Fibroblast of skin of left biceps (primary cell): Measurements from ENCODE around the gene GRAMD2B.
"Not testable (repeated sequence)": the region's sequence is repeated elsewhere in the genome, so short reads cannot be mapped to it uniquely, and the experiment has no call there.

ENCODE experiments used
- DNase-seq, 2 experiments: peaks; one replicate each; pipeline ENCODE4 v3.0.0-alpha.2; 2013; ENCODE audit warnings: low read depth in 2 of 2

The GRAMD2B gene

GRCh38 chr5:126422994-126423788 lies at the start of gene GRAMD2B:
Gene GRAMD2B, plus strand, starts transcription at chr5:126423409. Its CDS starts 198 bp downstream, at chr5:126423607.
- DNase-seq, result peak; percentile 62 to 69

GRCh38 chr5:126374109-126374416 lies 49.1 kb upstream of the GRAMD2B start:
- no peak for DNase-seq

GRCh38 chr5:126376443-126376842 lies 46.8 kb upstream of the GRAMD2B start:
- DNase-seq, result no peak

- DNase-seq, result no peak
Observed at GRCh38 chr5:126377424-126377823, 45.8 kb upstream of the GRAMD2B start.

- not testable (repeated sequence) for DNase-seq
Observed at GRCh38 chr5:126380316-126380715, 42.9 kb upstream of the GRAMD2B start.

DNA sequence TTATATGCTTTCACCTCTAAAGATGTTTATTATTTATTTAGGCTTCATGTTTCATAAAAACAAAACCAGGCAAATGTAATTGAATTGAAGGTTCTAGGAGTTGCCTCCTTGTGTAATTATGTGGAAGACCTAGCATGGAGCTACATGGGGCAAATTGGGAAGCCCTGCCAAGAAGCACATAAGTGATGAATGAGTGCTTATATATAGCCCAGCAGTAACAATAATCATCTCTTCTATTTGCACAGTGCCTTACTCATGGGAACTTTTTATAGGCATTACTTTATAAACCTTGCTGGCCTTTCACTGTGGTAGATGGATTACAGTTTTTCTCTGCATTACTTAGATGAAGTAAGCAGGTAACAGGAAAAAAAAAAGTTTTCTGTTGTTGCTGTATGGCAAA lies 40.0 kb upstream of the GRAMD2B start:
- no peak for DNase-seq

- DNase-seq, result no peak
Observed at GRCh38 chr5:126383776-126384175, 39.4 kb upstream of the GRAMD2B start.

DNA sequence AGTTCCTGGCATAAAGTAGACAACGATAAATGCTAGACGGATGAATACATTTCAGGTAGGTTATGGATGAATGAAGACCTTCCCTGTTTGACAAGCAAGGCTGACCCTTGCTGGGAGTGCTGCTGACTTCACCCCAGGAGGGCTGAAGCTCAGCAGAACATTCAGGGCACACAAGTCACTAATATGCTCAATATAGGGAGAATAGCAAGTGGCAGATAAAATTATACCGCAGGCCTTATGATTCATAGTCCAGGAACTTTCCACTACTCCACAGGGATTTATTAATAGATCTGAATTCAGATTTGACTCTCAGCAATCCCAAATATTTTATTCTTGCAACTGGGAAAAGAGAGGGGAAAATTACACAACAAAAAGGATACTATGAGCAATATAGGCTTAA lies 38.2 kb upstream of the GRAMD2B start:
- peak; percentile 80 to 81 for DNase-seq

GRCh38 chr5:126385524-126386502 lies 37.4 kb upstream of the GRAMD2B start:
- DNase-seq, result no peak

- DNase-seq, result no peak
Observed at GRCh38 chr5:126389179-126389578, 34.0 kb upstream of the GRAMD2B start.

GRCh38 chr5:126390051-126390450 lies 33.2 kb upstream of the GRAMD2B start:
- DNase-seq, result no peak

DNA sequence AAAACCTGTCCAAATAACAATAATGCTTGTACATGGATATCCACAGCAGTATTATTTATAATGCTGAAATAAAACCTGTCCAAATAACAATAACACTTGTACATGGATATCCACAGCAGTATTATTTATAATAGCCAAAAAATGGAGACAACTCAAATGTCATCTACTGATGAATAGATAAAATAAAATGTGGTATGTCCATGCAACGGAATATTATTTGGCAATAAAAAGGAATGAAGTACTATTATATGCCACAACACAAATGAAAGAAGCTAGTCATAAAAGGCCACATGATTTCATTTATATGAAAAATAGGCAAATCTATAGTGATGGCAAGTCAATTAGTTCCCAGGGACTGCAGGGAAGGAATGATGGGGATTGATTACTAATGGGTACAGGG lies 31.8 kb upstream of the GRAMD2B start:
- no peak for DNase-seq

- DNase-seq, result no peak
Observed at GRCh38 chr5:126394211-126394788, 28.9 kb upstream of the GRAMD2B start.

- DNase-seq, result no peak
Observed at GRCh38 chr5:126395198-126395597, 28.0 kb upstream of the GRAMD2B start.

DNA sequence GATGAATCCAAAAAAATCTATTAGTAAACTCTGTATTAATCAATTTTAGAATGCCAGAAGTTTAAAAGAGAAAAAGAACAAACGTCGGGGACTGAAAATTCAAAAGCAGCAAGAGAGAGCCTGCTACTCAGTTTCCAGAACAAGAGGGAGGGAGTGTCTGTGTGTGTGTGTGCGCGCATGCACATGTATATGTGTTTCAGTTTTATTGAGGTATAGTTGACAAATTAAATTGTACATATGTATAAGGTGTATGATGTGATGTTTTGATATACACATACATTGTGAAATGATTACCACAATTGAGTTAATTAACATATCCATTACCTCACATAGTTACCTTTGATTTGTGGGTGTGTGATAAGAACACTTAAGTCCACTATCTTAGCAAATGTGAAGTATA lies 27.6 kb upstream of the GRAMD2B start:
- no peak for DNase-seq

GRCh38 chr5:126396721-126397120 lies 26.5 kb upstream of the GRAMD2B start:
- DNase-seq, result not testable (repeated sequence)

GRCh38 chr5:126398791-126399190 lies 24.4 kb upstream of the GRAMD2B start:
- no peak for DNase-seq

DNA sequence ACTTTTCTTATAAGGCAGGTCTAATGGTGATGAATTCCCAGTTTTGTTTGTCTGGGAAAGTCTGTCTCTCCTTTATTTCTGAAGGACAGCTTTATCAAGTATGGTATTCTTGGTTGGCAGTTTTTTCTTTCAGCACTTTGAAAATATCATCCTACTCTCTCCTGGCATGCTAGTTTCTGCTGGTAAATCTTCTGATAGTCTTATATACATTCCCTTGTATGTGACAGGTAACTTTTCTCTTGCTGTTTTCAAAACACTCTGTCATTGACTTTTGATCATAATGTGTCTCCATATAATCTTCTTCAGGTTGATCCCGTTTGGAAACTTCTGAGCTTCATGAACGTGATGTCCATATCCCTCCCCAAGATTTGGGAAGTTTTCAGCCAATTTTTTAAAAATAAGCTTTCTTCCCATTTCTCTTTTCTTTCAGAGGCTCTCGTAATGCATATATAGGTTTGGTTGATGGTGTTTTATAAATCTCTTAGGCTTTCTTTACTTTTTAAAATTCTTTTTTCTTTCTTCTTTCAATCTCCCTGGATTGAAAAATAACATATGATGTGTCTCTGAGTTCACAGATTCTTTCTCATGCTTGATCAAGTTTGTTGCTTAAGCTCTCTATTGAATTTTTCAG lies 22.5 kb upstream of the GRAMD2B start:
- DNase-seq, result no peak

- peak in 1 of 2 experiments; percentile 40 for DNase-seq
Observed at GRCh38 chr5:126402621-126403555, 20.3 kb upstream of the GRAMD2B start.

DNA sequence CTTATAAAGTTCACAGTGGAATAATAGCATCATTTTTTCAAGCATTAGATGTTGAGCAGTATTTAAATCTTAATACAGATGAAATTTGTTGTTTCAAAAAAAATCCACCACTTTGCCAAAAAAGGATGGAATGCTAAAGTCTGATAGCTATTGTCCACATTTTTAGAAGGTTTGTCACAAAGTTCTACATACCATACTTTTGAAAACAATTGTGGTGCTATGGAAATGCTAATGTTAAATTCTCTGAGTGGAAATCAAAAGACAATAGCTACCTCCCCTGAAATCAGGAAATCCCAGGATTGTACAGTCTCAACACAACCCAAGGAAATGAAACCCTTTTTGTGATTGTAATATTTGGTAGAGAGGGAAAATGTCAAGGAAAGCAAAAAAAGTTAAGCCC lies 19.3 kb upstream of the GRAMD2B start:
- peak; percentile 65 to 66 for DNase-seq

DNA sequence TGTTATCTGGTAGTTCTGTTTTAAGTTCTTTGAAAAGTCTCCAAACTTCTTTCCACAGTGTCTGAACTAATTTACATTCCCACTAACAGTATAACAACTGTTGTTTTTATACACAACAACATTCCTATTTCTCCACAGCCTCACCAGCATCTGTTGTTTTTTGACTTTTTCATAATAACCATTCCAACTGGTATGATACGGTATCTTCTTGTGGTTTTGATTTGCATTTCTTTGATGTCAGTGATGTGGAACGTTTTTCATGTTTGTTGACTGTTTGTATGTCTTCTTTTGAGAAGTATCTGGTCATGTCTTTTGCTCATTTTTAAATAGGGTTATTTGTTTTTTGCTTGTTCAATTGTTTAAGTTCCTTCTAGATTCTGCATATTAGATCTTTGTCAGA lies 12.6 kb upstream of the GRAMD2B start:
- no peak for DNase-seq
